Sciatic nerve (tissue), 2 donors: Measurements from ENCODE around the gene EIF4B. TPM values are rescaled to one million over a fixed set of nuclear protein-coding genes. Genes with fewer than 3 reads are reported as not detected.

Experiments used
- ATAC-seq: fragments of 200-7000 bp; cut with Tn5 transposase; one replicate; pipeline ENCODE4 v1.9.1; 2020; ENCODE audit warnings: mild to moderate bottlenecking, moderate library complexity
- DNase-seq: peaks from one replicate; pipeline ENCODE4 v3.0.0-alpha.2; 2020; ENCODE audit warnings: low spot score
- intact Hi-C: fragments of 100-400 bp; cut with DNase I; formaldehyde crosslinking; loops from one replicate; pipeline ENCODE4 v1.14.2; 2022
- total RNA-seq: library from RNA; stranded (reverse); fragmentation: NEBNext Ultra II Directional; extraction: Animal tissue kit (Norgen Biotek cat#: 25700); gene quantifications from one replicate; pipeline ENCODE4 v1.2.1, GENCODE V29; 2021
- donor health status: DM: no; HTN: no; CAD: no.
- donor health status: DM: no; HTN: no; CAD: no.

Gene EIF4B
- total RNA-seq, 1 donor from 2014 or later, result 522 TPM

- DNase-seq, result peak; percentile 65
- intact Hi-C loops, result loop anchor here (5.0 to 10.0 kb wide), 2 partner anchors 37 to 130 kb away; partner anchors contain the start of gene SOAT2
- ATAC-seq, result peak; percentile 0
These were observed 58.6 kb downstream of the EIF4B start for GRCh38 chr12:53064613-53065436.

GRCh38 chr12:53065470-53065869, 59.2 kb downstream of the EIF4B start:
- peak; percentile 68 for DNase-seq
- ATAC-seq, result no peak
- intact Hi-C loops, result loop anchor here (5.0 to 10.0 kb wide), 2 partner anchors 37 to 129 kb away; partner anchors contain the start of gene SOAT2

- intact Hi-C loops, result loop anchor here (5.0 to 10.0 kb wide), 2 partner anchors 36 to 129 kb away; partner anchors contain the start of gene SOAT2
- ATAC-seq (peak; percentile 52), DNase-seq (peak; percentile 94)
These were observed 60.0 kb downstream of the EIF4B start for GRCh38 chr12:53065975-53066931.

GRCh38 chr12:53067074-53067992, 61.1 kb downstream of the EIF4B start:
- DNase-seq (peak; percentile 51), ATAC-seq (no peak)
- intact Hi-C loops, result loop anchor here (5.0 to 10.0 kb wide), 2 partner anchors 35 to 127 kb away; partner anchors contain the start of gene SOAT2

GRCh38 chr12:53067993-53068770, 61.9 kb downstream of the EIF4B start:
- intact Hi-C loops, result loop anchor here (5.0 to 10.0 kb wide), 2 partner anchors 34 to 127 kb away; partner anchors contain the start of gene SOAT2
- DNase-seq (peak; percentile 60), ATAC-seq (no peak)

GRCh38 chr12:53068811-53069585, 62.7 kb downstream of the EIF4B start:
- intact Hi-C loops, result loop anchor here (5.0 to 10.0 kb wide), 2 partner anchors 33 to 126 kb away; partner anchors contain the start of gene SOAT2
- ATAC-seq (peak; percentile 21), DNase-seq (peak; percentile 55)

- intact Hi-C loops, result loop anchor here (5.0 to 10.0 kb wide), 2 partner anchors 32 to 125 kb away; partner anchors contain the start of gene SOAT2
- ATAC-seq (peak; percentile 55), DNase-seq (peak; percentile 71)
These were observed 63.6 kb downstream of the EIF4B start for GRCh38 chr12:53069621-53070410.

GRCh38 chr12:53070877-53071492, 64.7 kb downstream of the EIF4B start:
- intact Hi-C loops, result no loop called here
- DNase-seq (peak; percentile 56), ATAC-seq (no peak)

GRCh38 chr12:53071591-53072551, 65.6 kb downstream of the EIF4B start:
- intact Hi-C loops, result no loop called here
- ATAC-seq (peak; percentile 70), DNase-seq (peak; percentile 91)

- DNase-seq (peak; percentile 47), ATAC-seq (no peak)
- intact Hi-C loops, result no loop called here
These were observed 67.6 kb downstream of the EIF4B start for GRCh38 chr12:53073881-53074280.

GRCh38 chr12:53074283-53074998, 68.2 kb downstream of the EIF4B start:
- ATAC-seq (no peak), DNase-seq (peak; percentile 60)
- intact Hi-C loops, result no loop called here

- ATAC-seq (no peak), DNase-seq (peak; percentile 54)
- intact Hi-C loops, result no loop called here
These were observed 68.7 kb downstream of the EIF4B start for GRCh38 chr12:53074999-53075370.

GRCh38 chr12:53076461-53076860, 70.2 kb downstream of the EIF4B start:
- intact Hi-C loops, result no loop called here
- peak; percentile 30 for DNase-seq
- no peak for ATAC-seq

GRCh38 chr12:53077030-53077429, 70.8 kb downstream of the EIF4B start:
- intact Hi-C loops, result no loop called here
- ATAC-seq (no peak), DNase-seq (peak; percentile 49)
